Mucosa of rectum (tissue), 2 donors: ENCODE measurements around the gene COMMD1.
"Not testable (repeated sequence)": the region's sequence is repeated elsewhere in the genome, so short reads cannot be mapped to it uniquely, and the experiment has no call there.

Experiments
- H3K27ac ChIP-seq, 2 donors: one replicate each; pipeline ENCODE4 v1.7.0; 2013; ENCODE audit warnings: inconsistent platforms in 2 of 2, low read depth in 2 of 2, low read length in 2 of 2
- H3K27me3 ChIP-seq, 2 donors: one replicate each; pipeline ENCODE4 v1.7.0; 2013; ENCODE audit warnings: low read length in 2 of 2; ENCODE audit not compliant: control insufficient read depth in 2 of 2, insufficient read depth in 2 of 2
- H3K36me3 ChIP-seq, 2 donors: one replicate each; pipeline ENCODE4 v1.7.0; 2013; ENCODE audit warnings: low read length in 2 of 2; ENCODE audit not compliant: control insufficient read depth in 2 of 2, insufficient read depth in 2 of 2
- H3K4me1 ChIP-seq, 2 donors: one replicate each; pipeline ENCODE4 v1.7.0; 2013; ENCODE audit warnings: low read length in 2 of 2, mild to moderate bottlenecking in 1 of 2; ENCODE audit not compliant: control insufficient read depth in 2 of 2, insufficient read depth in 2 of 2
- H3K4me3 ChIP-seq, 2 donors: one replicate each; pipeline ENCODE4 v1.7.0; 2013; ENCODE audit warnings: low read length in 2 of 2
- H3K9ac ChIP-seq, 2 donors: one replicate each; pipeline ENCODE4 v1.7.0; 2013; ENCODE audit warnings: low read length in 2 of 2, low read depth in 1 of 2, mild to moderate bottlenecking in 1 of 2
- H3K9me3 ChIP-seq, 2 donors: one replicate each; pipeline ENCODE4 v1.7.0; 2013; ENCODE audit warnings: low read length in 2 of 2; ENCODE audit not compliant: control insufficient read depth in 2 of 2
- donor health status: healthy.
- donor health status: Normal muscosa, but diverticular disease.

COMMD1 gene

DNA sequence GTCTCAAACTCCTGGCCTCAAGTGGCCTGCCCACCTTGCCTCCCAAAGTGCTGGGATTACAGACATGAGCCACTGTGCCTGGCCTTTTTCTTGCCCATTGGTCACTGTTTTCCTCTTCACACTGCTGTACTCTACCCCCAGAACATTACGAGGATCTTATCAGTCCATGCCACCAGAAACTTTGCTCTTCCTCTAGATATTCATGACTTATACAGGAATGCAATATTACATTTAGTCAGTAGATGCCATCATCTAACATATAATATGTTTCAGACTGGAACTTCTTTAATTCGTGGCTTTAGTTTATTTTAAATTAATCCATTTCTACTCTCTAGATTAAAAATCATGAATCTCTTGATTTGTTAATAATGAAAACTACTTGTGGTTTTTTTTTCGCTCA, 135.5 kb downstream of the COMMD1 start:
- H3K9me3 ChIP-seq, result peaks cover 2 to 5% of the 10 kb centered on the region in 2 donors
- no peaks in the 10 kb centered on the region for H3K27me3 ChIP-seq
- no peak overlapping the region for H3K4me3 ChIP-seq
- H3K4me1 ChIP-seq, result peaks cover 4 to 7% of the 10 kb centered on the region in 2 donors
- H3K36me3 ChIP-seq, result no peaks in the 10 kb centered on the region
- H3K9ac ChIP-seq, result no peak overlapping the region
- H3K27ac ChIP-seq, result no peak overlapping the region

DNA sequence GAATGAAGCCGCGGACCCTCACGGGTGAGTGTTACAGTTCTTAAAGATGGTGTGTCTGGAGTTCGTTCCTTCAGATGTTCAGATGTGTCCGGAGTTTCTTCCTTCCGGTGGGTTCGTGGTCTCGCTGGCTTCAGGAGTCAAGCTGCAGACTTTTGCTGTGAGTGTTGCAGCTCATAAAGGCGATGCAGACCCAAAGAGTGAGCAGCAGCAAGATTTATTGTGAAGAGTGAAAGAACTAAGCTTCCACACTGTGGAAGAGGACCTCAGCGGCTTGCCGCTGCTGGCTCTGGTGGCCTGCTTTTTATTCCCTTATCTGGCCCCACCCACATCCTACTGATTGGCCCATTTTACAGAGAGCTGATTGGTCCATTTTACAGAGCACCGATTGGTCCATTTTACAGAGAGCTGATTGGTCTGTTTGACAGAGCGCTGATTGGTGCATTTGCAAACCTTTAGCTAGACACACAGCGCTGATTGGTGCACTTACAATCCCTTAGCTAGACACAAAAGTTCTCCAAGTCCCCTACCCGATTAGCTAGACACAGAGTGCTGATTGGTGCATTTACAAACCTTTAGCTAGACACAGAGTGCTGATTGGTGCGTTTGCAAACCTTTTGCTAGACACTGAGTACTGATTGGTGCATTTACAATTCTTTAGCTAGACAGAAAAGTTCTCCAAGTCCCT, 136.4 kb downstream of the COMMD1 start:
- H3K9ac ChIP-seq, H3K27ac ChIP-seq, H3K9me3 ChIP-seq, H3K4me3 ChIP-seq, H3K36me3 ChIP-seq, H3K27me3 ChIP-seq: not testable (repeated sequence)
- peaks cover 4 to 12% of the 10 kb centered on the region in 2 donors for H3K4me1 ChIP-seq

- Histone ChIP-seq H3K27ac (no peak overlapping the region), H3K4me3 (no peak overlapping the region), H3K27me3 (no peaks in the 10 kb centered on the region), H3K4me1 (peaks cover 4 to 15% of the 10 kb centered on the region in 2 donors), H3K36me3 (no peaks in the 10 kb centered on the region), H3K9ac (no peak overlapping the region), H3K9me3 (peaks cover 2 to 5% of the 10 kb centered on the region in 2 donors)
Measured at GRCh38 chr2:62042400-62042799, 136.9 kb downstream of the COMMD1 start.

GRCh38 chr2:62042944-62043343, 137.5 kb downstream of the COMMD1 start:
- Histone ChIP-seq H3K4me1 (peaks cover 4 to 15% of the 10 kb centered on the region in 2 donors), H3K36me3 (no peaks in the 10 kb centered on the region)

DNA sequence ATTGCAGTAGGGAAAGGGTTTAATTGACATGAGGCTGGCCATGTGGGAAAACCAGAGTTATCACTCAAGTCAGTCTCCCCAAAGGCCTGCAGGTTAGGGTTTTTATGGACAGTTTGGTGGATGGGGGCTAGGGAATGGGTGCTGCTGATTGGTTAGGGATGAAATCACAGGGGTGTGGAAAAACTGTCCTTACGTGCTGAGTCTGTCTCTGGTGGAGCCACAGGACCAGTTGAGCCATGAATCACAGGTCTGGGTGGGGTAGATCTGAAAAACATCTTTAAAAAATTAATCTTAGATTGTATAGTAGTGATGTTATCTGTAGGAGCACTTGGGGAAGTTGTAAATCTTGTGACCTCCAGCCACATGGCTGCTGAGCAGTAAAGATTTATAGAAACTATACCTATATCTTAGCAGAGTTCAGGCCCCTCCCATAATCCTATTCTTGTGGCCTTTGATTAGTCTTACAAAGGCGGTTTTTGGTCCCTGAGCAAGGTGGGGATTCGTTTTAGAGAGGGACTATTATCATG, 139.6 kb downstream of the COMMD1 start:
- H3K4me1 ChIP-seq, result peaks cover 4 to 15% of the 10 kb centered on the region in 2 donors
- no peak overlapping the region for H3K9ac ChIP-seq
- no peak overlapping the region for H3K4me3 ChIP-seq
- peaks cover 2 to 5% of the 10 kb centered on the region in 2 donors for H3K9me3 ChIP-seq
- H3K36me3 ChIP-seq, result no peaks in the 10 kb centered on the region
- H3K27ac ChIP-seq, result no peak overlapping the region
- H3K27me3 ChIP-seq, result no peaks in the 10 kb centered on the region

More at GRCh38 chr2:62042944-62043343, 137.5 kb downstream of the COMMD1 start:
- Histone ChIP-seq H3K27me3 (no peaks in the 10 kb centered on the region), H3K27ac (peak overlapping the region in 1 of 2 donors; percentile 50), H3K9ac (no peak overlapping the region), H3K9me3 (peaks cover 2 to 5% of the 10 kb centered on the region in 2 donors), H3K4me3 (no peak overlapping the region)

DNA sequence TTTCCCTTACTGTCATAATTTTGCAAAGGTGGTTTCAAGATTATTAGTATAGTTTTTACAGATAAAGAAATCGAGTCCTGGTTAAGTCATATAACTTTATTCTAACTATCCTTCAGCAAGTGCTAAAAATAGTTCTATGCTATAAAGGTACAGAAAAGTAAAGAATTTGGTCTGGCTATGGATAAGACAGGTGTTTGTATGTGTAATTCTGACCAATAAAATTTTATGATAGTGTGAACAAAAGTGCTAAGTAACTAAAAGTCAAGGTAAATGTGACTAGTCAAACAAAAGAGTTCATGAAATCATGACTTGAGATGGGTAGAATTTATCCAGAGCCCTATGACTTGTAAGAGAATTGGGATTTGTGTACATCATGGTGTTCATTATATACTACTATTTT, 140.7 kb downstream of the COMMD1 start:
- Histone ChIP-seq H3K27ac (peak overlapping the region; percentile 32 to 56), H3K4me3 (no peak overlapping the region), H3K36me3 (no peaks in the 10 kb centered on the region), H3K9me3 (peaks cover 2 to 5% of the 10 kb centered on the region in 2 donors), H3K27me3 (no peaks in the 10 kb centered on the region), H3K4me1 (peaks cover 4 to 15% of the 10 kb centered on the region in 2 donors), H3K9ac (no peak overlapping the region)

DNA sequence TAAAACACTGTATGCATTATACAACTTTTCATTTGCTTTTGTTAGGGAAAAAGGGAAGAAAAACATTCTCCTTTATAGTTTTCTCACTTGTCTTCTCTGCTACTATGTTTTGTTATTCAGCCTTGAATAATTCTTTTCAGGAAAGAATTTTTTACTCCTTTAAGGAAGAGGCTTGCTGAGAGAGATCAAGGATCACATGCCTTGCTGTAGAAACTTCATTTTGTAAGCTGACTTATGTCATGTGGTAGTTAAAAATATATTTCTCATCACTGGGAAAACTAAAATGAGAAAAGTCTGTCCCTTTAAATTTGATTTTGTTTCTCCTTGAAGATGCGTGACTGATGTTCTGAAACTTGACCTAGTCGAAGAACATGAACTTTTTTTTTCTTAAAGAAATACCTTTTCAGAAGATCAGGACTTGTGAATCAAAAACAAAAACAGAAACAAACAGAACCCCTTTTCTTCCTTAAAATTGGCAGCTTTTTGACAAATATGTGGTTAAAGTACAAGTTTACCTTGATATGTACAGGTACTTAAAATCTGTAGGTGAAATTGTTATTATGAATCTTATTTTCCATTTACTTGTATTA, 145.1 kb downstream of the COMMD1 start:
- Histone ChIP-seq H3K9me3 (no peaks in the 10 kb centered on the region), H3K4me1 (peaks cover 2 to 10% of the 10 kb centered on the region in 2 donors), H3K27ac (no peak overlapping the region), H3K36me3 (no peaks in the 10 kb centered on the region), H3K4me3 (no peak overlapping the region), H3K9ac (no peak overlapping the region), H3K27me3 (no peaks in the 10 kb centered on the region)

- H3K4me1 ChIP-seq, result no peaks in the 10 kb centered on the region
- no peak overlapping the region for H3K4me3 ChIP-seq
- H3K36me3 ChIP-seq, result no peaks in the 10 kb centered on the region
- no peaks in the 10 kb centered on the region for H3K9me3 ChIP-seq
- no peak overlapping the region for H3K9ac ChIP-seq
- H3K27me3 ChIP-seq, result no peaks in the 10 kb centered on the region
- H3K27ac ChIP-seq, result no peak overlapping the region
Measured at GRCh38 chr2:62054029-62054791, 148.7 kb downstream of the COMMD1 start.

- Histone ChIP-seq H3K9me3 (no peaks in the 10 kb centered on the region), H3K27me3 (no peaks in the 10 kb centered on the region), H3K4me1 (no peaks in the 10 kb centered on the region), H3K36me3 (no peaks in the 10 kb centered on the region), H3K4me3 (no peak overlapping the region), H3K9ac (no peak overlapping the region), H3K27ac (no peak overlapping the region)
Measured at GRCh38 chr2:62054916-62055450, 149.5 kb downstream of the COMMD1 start.
